ENCODE measurements around the gene SLC27A2.

SLC27A2 gene

GRCh38 chr15:50241684-50242450, 59.9 kb downstream of the SLC27A2 start:
- DNase-seq (ENCODE audit: low read depth) = no peak

GRCh38 chr15:50244153-50244552, 62.2 kb downstream of the SLC27A2 start:
- no peak for DNase-seq (ENCODE audit: low read depth)

- no peak for DNase-seq (ENCODE audit: low read depth)
Observed at GRCh38 chr15:50244959-50245624, 63.1 kb downstream of the SLC27A2 start.

DNA sequence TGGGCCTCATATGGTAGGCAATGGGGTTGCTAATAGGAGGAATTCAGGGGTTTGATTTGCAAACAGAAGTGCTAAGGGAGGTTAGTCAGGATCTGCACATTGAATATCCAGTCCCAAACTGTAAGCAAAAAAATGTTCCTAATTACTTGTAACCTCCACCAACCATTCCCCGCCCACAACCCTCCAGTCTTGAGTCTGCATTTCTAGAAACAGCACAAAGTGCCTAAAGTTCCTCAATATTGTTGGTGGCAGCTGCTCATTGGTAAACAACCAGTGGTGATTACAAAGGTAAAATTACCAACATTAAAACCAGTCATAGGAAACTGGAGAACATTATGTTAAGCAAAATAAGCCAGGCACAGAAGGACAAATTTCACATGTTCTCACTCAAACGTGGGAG, 64.6 kb downstream of the SLC27A2 start:
- DNase-seq (ENCODE audit: low read depth) = no peak

DNA sequence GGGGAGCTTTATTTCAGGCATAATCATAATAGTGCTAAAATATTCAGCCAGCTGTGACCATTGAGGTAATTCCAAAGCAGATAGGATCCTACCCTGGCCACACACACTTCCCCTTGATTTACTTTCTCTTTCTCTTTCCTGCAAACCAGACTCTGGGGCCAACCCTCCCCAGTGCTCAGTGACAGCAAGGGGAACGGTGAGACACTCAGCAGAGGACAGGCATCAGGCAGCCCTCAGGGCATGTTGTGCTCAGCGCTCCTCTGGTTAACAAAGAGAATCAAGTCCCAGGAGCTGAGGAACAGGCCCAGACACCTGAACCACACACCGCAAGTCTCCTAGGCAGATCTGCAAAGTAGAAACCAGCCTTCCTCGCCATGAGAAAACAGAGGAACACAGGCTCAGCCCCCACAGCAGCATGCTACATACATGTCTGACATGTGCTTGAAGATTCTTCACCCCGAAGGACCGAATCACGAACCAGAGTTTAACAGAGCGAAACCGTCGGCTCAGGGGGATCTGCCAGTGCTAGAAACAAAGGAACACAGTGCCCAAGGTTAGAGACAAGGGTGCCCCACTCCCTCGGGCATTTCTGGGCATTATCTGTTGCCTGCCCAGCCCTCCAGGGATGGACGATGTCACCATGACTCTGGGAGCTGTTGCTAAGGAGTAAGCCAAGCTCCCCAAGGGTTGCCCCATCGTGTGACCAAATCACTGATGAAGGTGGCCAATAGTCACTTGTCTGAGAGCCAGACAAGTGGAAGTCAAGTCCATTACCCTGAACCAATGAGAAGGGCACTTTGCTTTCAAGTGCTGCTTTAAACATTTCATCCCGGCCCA, 66.0 kb downstream of the SLC27A2 start:
- no peak for DNase-seq (ENCODE audit: low read depth)

GRCh38 chr15:50248994-50249582, 67.1 kb downstream of the SLC27A2 start:
- DNase-seq (ENCODE audit: low read depth) = no peak

DNA sequence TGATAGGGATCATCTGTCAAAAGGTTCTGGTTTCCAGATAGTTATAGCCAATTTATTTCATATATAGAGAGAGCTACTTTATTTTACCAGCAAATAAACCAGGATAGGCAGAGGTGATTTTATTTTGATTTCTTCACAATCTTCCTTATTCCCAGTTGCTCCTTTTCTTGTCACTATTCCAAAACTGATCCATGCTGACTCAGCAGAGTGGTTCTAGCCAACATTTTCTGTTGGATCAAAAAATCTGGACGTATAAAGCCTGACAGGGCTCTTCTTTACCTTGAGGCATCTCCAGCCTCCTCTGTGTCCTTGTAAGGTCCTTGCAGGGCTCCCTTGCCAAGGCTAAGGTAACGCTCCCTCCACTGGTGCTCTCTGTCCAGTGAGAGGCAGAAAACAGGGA, 67.7 kb downstream of the SLC27A2 start:
- DNase-seq (ENCODE audit: low read depth) = no peak

- DNase-seq (ENCODE audit: low read depth) = no peak
Observed at GRCh38 chr15:50250760-50251394, 68.9 kb downstream of the SLC27A2 start.

DNA sequence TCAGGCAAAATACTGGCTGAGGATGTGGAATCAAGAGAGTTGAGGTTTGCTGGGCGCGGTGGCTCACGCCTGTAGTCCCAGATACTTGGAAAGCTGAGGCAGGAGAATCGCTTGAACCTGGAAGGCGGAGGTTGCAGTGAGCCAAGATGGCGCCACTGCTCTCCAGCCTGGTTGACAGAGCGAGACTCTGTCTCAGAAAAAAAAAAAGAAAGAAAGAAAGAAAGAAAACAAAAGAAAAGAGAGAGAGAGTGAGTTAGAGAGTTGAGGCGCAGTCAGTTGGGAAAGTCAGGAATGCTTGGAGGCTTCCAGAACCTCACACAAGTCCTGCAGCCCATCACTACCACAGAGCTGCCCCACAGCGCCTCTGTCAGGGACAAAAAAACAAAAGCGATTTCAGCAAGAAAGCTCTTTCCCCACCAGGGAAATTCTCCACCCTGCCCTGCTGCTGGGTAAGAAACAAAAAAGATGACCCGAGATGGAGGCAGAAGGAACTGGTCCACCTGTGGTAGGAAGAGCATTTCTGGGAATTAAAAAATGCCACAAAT, 69.7 kb downstream of the SLC27A2 start:
- no peak for DNase-seq (ENCODE audit: low read depth)

GRCh38 chr15:50252556-50252955, 70.6 kb downstream of the SLC27A2 start:
- DNase-seq (ENCODE audit: low read depth) = no peak

DNA sequence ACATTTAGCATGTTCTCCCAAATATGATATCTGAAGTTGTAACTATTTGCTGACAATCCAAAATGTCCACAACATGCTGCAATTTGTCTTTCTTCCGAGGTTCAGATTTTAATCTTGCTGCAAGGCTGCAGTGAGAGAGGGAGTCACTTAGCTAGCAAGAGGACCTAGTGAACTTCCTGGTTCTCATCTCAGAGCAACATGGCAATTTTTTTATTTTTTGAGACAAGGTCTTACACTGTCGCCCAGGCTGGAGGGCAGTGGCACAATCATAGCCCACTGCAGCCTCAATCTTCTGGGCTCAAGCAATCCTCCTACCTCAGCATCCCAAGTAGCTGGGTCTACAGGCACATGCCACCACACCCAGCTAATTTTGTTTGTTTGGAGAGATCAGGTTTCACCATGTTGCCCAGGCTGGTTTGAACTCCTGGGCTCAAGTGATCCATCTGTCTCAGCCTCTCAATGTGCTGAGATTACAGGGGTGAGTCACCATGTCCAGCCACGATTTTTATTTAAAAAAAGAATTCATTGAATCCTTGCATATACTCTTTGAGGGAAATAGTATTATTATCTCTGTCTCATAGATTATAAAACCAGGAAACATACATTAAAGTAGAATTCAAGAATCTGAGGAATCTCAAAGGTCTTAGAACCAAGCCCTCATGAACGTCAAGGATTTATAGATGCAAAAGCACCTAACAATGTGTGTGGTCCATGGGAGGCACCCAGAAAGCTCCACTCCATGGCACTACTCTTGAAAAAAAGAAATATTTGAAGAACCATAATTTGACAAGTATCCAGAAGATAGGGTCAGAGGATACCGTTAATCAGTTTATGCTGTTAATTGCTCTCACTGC, 74.4 kb downstream of the SLC27A2 start:
- no peak for DNase-seq (ENCODE audit: low read depth)

DNA sequence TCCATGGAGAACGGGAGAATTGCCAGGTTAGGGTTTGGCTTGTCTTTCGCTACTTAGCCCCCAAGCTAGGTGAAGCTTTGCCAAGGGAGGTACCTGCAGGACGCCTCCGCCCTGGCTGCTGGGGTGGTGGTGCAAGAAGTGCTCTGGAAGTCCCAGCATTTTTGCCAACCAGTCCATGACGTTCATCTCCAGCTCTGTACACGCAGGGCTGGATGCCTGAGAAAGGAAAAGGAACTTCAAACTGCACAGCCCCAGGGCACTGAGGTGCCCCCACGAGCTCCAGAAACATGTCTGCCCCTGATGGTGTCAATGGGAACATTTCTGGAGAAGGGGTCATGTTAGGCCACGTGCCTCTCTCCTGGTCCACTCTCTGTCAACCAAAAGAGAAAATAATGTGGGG, 75.3 kb downstream of the SLC27A2 start:
- DNase-seq (ENCODE audit: low read depth) = no peak

DNA sequence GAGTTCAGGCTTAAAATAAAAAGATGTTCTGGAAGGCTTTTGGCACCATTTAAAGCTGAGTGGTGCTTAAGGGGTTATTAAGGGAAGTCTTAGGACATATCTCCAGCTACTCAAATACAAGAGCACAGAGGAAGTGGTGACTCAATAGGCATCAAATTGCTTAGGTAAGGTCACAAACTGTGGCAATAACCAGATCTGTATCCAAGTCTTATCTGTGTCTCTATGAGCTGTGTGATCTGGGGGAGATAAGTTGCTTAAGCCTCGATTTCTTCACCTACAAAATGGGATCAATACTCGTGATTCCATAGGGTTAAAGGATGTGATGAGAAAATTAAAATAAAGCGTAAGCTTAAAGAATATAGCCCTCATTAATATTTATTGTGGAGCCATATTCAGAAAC, 75.9 kb downstream of the SLC27A2 start:
- DNase-seq (ENCODE audit: low read depth) = no peak

- DNase-seq (ENCODE audit: low read depth) = no peak
Observed at GRCh38 chr15:50259276-50259675, 77.3 kb downstream of the SLC27A2 start.

- no peak for DNase-seq (ENCODE audit: low read depth)
Observed at GRCh38 chr15:50260969-50261496, 79.0 kb downstream of the SLC27A2 start.

DNA sequence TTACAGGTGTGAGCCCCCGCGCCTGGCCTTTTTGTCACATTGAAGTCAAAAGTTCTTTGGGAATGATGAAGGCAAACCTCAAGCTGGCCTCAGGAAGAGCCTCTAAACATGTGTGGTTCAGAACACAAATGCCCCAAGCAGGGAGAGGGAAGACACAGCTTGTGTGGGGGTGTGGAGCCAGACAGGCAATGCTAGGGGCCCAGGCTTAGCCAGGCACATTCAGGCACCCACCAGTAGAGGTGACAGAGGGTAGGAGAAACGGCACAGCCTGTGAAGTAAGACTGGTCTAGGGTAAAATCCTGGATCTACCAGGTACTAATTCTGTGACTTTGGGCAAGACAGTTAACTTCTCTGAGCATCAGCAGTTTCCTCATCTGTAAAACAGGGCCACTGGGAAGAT, 80.0 kb downstream of the SLC27A2 start:
- DNase-seq (ENCODE audit: low read depth) = no peak

DNA sequence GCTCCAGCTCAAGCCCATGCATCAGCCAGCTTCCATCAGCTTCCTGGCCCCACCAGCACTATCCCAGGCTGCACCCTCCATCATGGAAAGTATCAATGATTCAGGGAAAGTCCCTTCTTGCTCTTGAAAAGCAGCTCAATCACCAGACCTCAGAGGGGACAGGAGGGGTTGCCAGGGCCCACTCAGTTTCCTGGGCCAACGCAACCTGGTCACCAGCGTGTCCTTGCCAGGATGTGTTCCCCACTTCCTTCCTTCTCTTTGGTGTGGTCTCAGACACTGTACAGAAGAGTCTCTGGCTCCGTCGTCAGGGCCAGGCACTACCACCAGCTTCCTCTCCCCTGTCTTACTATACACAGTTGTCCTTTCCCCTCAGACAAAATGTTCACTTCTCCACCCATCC, 80.5 kb downstream of the SLC27A2 start:
- DNase-seq (ENCODE audit: low read depth) = peak; percentile 32

- no peak for DNase-seq (ENCODE audit: low read depth)
Observed at GRCh38 chr15:50265620-50266019, 83.6 kb downstream of the SLC27A2 start, which contains the start of gene HDC. HDC (minus strand) TSS chr15:50265726; CDS start chr15:50265623, 103 bp downstream.

DNA sequence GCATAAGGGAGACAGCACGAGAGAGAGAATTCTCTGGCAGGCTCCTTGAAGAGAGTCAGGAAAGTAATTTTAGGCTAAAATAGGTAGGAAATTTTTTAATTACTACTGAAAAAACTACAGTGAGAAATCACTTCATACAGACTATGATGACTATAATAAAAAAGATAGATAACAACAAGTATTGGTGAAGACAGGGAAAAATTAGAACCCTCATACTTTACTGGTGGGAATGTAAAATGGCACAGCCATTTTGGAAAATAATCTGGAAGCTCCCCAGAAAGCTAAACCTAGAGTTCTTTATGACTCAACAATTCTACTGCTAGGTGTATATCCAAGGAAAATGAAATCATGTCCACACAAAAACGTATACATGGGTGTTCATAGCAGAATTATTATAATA, 85.6 kb downstream of the SLC27A2 start:
- DNase-seq (ENCODE audit: low read depth) = no peak

GRCh38 chr15:50275091-50275490, 93.1 kb downstream of the SLC27A2 start:
- DNase-seq (ENCODE audit: low read depth) = no peak

Measured in activated gamma-delta T cell treated with anti-CD3 and anti-CD28 coated beads, Interleukin-2, amount 50 U/mL, for 16 hours (primary cell).